ENCODE results near the gene CFH.

Gene CFH

DNA sequence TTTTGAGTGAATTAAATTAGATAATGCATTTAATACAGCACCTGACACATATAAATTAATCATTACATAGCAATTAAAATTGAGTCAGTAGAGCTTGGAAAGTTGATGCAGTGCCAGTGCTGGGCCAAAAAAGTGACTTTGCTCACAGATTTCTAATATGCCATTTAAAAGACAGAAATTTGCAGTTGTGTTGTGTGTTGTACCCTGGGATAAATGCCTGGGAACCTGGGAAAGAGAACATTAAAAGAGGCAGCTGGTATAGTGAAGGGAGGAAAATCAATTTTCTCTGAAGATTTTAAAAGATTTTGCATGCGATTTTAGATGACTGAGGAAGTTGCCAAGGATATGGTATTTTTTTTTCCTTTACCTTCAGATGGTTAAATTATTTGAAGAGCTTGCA lies 10.9 kb upstream of the CFH start:
- H3K36me3 ChIP-seq (ENCODE audit: control insufficient read depth, low read depth, low read length): no peaks in the 10 kb centered on the region
- H3K27ac ChIP-seq (ENCODE audit: low read length): no peak overlapping the region
- H3K4me1 ChIP-seq (ENCODE audit: control insufficient read depth, low read depth, low read length): no peaks in the 10 kb centered on the region
- no peaks in the 10 kb centered on the region for H3K9me3 ChIP-seq (ENCODE audit: control insufficient read depth, low read depth, low read length)
- no peaks in the 10 kb centered on the region for H3K27me3 ChIP-seq (ENCODE audit: control insufficient read depth, insufficient read depth, low read length)
- H3K9ac ChIP-seq (ENCODE audit: low read length): no peak overlapping the region
- no peak overlapping the region for H3K4me3 ChIP-seq (ENCODE audit: low read length)

DNA sequence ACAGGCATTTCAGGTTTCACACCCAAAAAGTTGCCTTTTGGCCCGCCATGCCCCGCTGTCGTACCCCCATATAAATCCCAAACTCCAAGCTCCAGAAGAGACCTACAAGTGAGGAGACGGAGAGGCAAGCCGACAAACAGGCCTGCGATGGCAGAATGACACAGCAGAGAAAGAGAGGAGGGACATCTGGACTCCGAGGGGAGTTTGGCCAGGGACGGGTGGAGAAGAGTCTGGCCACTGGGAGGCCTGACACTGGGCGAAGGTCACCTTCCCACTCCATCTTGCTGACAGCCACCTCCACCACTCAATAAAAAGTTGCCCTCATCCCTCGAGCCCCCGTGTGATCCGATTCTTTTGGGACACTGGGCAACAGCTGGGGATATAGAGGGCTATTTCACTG lies 1.9 kb upstream of the CFH start:
- H3K9ac ChIP-seq (ENCODE audit: low read length): no peak overlapping the region
- H3K9me3 ChIP-seq (ENCODE audit: control insufficient read depth, low read depth, low read length): no peaks in the 10 kb centered on the region
- no peaks in the 10 kb centered on the region for H3K27me3 ChIP-seq (ENCODE audit: control insufficient read depth, insufficient read depth, low read length)
- H3K4me3 ChIP-seq (ENCODE audit: low read length): no peak overlapping the region
- H3K27ac ChIP-seq (ENCODE audit: low read length): no peak overlapping the region
- H3K36me3 ChIP-seq (ENCODE audit: control insufficient read depth, low read depth, low read length): no peaks in the 10 kb centered on the region
- peaks cover 9% of the 10 kb centered on the region for H3K4me1 ChIP-seq (ENCODE audit: control insufficient read depth, low read depth, low read length)

DNA sequence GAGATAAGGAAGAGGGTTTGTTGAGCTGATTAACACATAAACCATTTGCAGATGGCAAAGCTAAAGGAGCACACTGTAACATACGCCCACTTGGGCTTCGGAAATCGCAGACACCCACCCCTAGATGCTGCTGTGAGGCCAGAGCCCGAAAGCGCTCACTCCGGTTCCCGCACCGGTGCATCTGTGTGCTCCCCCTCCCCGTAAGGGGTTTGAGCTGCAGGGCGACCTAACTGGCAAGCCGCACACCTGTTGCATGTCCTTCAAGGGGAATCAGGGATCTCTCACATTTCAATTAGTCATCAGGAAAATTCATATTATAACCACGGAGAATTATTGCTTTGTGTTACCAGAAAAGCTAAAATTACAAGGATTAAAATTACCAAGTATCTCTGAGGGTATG lies 1.4 kb upstream of the CFH start:
- H3K4me1 ChIP-seq (ENCODE audit: control insufficient read depth, low read depth, low read length): peaks cover 11% of the 10 kb centered on the region
- H3K4me3 ChIP-seq (ENCODE audit: low read length): no peak overlapping the region
- no peaks in the 10 kb centered on the region for H3K9me3 ChIP-seq (ENCODE audit: control insufficient read depth, low read depth, low read length)
- H3K9ac ChIP-seq (ENCODE audit: low read length): no peak overlapping the region
- no peaks in the 10 kb centered on the region for H3K36me3 ChIP-seq (ENCODE audit: control insufficient read depth, low read depth, low read length)
- no peak overlapping the region for H3K27ac ChIP-seq (ENCODE audit: low read length)
- H3K27me3 ChIP-seq (ENCODE audit: control insufficient read depth, insufficient read depth, low read length): no peaks in the 10 kb centered on the region

DNA sequence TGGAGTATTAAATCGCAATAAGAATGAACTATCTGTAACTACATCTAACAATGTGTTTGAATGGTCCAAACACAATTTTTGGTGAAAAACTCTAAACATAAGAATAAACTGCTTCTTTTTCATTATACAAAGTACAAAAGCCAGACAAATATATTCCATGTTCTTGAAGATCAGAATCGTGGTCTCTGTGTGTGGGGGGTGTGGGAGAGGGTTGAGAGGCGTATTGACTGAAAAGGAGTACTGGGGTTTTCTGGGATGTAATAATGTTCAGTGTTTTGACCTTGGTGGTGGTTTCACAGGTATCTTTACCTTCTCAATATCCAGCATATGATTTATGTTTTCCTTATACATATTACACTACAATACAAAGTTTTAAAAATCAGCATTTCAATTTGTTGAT lies 764 bp upstream of the CFH start:
- no peaks in the 10 kb centered on the region for H3K27me3 ChIP-seq (ENCODE audit: control insufficient read depth, insufficient read depth, low read length)
- H3K4me1 ChIP-seq (ENCODE audit: control insufficient read depth, low read depth, low read length): peaks cover 12% of the 10 kb centered on the region
- no peak overlapping the region for H3K27ac ChIP-seq (ENCODE audit: low read length)
- no peaks in the 10 kb centered on the region for H3K36me3 ChIP-seq (ENCODE audit: control insufficient read depth, low read depth, low read length)
- H3K4me3 ChIP-seq (ENCODE audit: low read length): no peak overlapping the region
- H3K9me3 ChIP-seq (ENCODE audit: control insufficient read depth, low read depth, low read length): no peaks in the 10 kb centered on the region
- H3K9ac ChIP-seq (ENCODE audit: low read length): no peak overlapping the region

DNA sequence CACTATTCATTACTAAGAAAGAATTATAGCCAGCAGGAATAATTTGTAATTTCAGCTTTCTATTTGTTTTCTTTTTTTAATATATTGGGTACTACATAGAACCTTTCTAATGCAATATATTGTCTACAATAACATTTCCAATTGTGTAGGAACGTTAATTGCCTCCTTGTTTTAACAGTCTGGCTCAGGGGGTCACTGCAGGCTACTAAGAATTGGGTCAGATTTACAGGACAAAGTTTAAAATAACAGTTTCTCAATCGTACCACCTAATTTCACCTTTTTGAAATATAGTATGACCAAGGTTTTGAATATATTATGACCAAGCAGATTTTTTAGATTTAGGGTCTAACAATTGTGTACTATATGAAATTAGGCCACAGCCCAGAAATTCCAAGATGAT lies 2.4 kb downstream of the CFH start:
- H3K27me3 ChIP-seq (ENCODE audit: control insufficient read depth, insufficient read depth, low read length): no peaks in the 10 kb centered on the region
- H3K4me3 ChIP-seq (ENCODE audit: low read length): no peak overlapping the region
- no peak overlapping the region for H3K27ac ChIP-seq (ENCODE audit: low read length)

DNA sequence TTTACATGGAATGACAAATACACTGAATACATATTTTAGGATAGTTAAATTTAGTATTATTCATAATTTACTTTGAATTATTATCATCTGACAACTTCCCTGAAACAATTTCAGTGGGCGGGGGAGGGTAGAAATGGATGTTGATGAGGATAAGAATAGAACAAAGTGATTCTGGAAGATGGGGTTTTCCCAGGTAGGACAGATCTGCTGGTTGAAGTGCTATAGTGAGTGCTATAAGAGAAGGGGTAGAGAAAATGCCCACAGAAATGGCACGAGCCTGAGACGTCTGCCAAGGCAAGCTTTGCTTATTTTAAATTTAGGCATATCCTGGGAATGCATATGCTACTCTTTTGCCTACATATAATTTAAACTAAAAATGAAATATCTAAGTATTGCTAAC lies 3.2 kb downstream of the CFH start:
- Histone ChIP-seq H3K36me3 (ENCODE audit: control insufficient read depth, low read depth, low read length) (no peaks in the 10 kb centered on the region), H3K27ac (ENCODE audit: low read length) (no peak overlapping the region), H3K4me3 (ENCODE audit: low read length) (no peak overlapping the region), H3K9me3 (ENCODE audit: control insufficient read depth, low read depth, low read length) (no peaks in the 10 kb centered on the region), H3K4me1 (ENCODE audit: control insufficient read depth, low read depth, low read length) (peaks cover 12% of the 10 kb centered on the region), H3K27me3 (ENCODE audit: control insufficient read depth, insufficient read depth, low read length) (no peaks in the 10 kb centered on the region), H3K9ac (ENCODE audit: low read length) (no peak overlapping the region)

More for the DNA sequence above, 2.4 kb downstream of the CFH start:
- no peaks in the 10 kb centered on the region for H3K9me3 ChIP-seq (ENCODE audit: control insufficient read depth, low read depth, low read length)
- H3K36me3 ChIP-seq (ENCODE audit: control insufficient read depth, low read depth, low read length): no peaks in the 10 kb centered on the region
- peaks cover 12% of the 10 kb centered on the region for H3K4me1 ChIP-seq (ENCODE audit: control insufficient read depth, low read depth, low read length)
- H3K9ac ChIP-seq (ENCODE audit: low read length): no peak overlapping the region

DNA sequence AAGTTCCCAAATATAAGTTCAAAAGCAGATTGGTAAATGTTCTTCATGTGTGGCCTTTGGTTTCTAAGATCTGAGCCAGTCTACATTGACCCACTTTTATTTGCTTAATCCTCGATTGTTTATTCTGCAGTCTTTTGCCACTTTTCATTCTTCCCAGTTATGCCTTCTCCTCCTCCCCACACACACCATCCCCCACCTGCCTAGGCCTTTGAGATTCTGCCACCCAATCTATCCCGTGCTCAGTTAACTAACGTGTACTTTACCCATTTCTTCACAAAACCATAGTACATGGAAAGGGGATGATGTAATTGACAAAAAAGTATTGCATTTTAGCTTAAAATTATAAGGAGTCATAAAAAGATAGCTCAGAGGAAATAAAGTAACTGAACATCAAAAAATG lies 3.7 kb downstream of the CFH start:
- H3K27ac ChIP-seq (ENCODE audit: low read length): no peak overlapping the region
- H3K27me3 ChIP-seq (ENCODE audit: control insufficient read depth, insufficient read depth, low read length): no peaks in the 10 kb centered on the region
- no peaks in the 10 kb centered on the region for H3K9me3 ChIP-seq (ENCODE audit: control insufficient read depth, low read depth, low read length)
- H3K36me3 ChIP-seq (ENCODE audit: control insufficient read depth, low read depth, low read length): no peaks in the 10 kb centered on the region
- no peak overlapping the region for H3K4me3 ChIP-seq (ENCODE audit: low read length)
- no peak overlapping the region for H3K9ac ChIP-seq (ENCODE audit: low read length)
- peaks cover 12% of the 10 kb centered on the region for H3K4me1 ChIP-seq (ENCODE audit: control insufficient read depth, low read depth, low read length)

DNA sequence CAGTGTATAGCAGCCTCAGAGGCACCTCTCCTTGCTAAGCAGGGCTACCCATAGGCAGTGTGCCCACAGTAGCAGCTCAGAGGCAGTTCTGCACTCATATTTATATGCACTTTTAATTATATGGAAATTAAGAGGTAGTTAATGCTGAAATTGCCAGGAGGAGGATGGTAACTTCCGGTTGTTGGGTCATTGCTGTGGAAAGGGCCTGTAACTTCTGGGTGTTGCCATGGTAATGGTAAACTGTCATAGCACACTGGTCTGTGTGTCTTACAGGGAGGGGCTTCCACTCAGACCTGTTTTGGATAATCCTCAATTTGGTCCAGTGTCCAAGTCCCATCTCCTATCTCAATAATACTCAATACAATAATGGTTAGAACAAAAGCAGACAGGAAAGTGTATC lies 7.6 kb downstream of the CFH start:
- peaks cover 8% of the 10 kb centered on the region for H3K4me1 ChIP-seq (ENCODE audit: control insufficient read depth, low read depth, low read length)
- H3K9me3 ChIP-seq (ENCODE audit: control insufficient read depth, low read depth, low read length): no peaks in the 10 kb centered on the region
- no peaks in the 10 kb centered on the region for H3K27me3 ChIP-seq (ENCODE audit: control insufficient read depth, insufficient read depth, low read length)
- H3K36me3 ChIP-seq (ENCODE audit: control insufficient read depth, low read depth, low read length): no peaks in the 10 kb centered on the region
- no peak overlapping the region for H3K4me3 ChIP-seq (ENCODE audit: low read length)
- no peak overlapping the region for H3K9ac ChIP-seq (ENCODE audit: low read length)
- H3K27ac ChIP-seq (ENCODE audit: low read length): no peak overlapping the region

DNA sequence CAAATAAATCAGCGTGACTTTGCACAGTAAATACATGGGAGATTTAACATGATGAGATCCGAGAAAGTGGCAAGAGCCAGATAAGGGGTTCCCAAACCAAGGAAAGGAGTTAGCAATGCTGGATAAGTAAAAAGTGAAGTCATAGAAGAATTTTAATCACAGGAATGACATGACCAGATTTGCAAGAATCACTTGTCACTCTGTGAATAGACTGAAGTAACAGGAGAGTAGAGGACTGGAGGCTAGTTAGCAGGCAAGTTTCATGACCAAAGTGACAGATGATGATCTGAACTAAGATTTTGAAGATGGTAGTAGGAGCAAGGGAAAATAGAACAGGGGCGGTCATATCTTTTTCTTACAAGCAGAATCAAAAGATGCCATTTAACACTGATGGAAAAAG lies 8.4 kb downstream of the CFH start:
- no peak overlapping the region for H3K4me3 ChIP-seq (ENCODE audit: low read length)
- H3K4me1 ChIP-seq (ENCODE audit: control insufficient read depth, low read depth, low read length): peaks cover 3% of the 10 kb centered on the region
- H3K36me3 ChIP-seq (ENCODE audit: control insufficient read depth, low read depth, low read length): no peaks in the 10 kb centered on the region
- H3K9me3 ChIP-seq (ENCODE audit: control insufficient read depth, low read depth, low read length): no peaks in the 10 kb centered on the region
- H3K27ac ChIP-seq (ENCODE audit: low read length): no peak overlapping the region
- no peaks in the 10 kb centered on the region for H3K27me3 ChIP-seq (ENCODE audit: control insufficient read depth, insufficient read depth, low read length)
- no peak overlapping the region for H3K9ac ChIP-seq (ENCODE audit: low read length)

DNA sequence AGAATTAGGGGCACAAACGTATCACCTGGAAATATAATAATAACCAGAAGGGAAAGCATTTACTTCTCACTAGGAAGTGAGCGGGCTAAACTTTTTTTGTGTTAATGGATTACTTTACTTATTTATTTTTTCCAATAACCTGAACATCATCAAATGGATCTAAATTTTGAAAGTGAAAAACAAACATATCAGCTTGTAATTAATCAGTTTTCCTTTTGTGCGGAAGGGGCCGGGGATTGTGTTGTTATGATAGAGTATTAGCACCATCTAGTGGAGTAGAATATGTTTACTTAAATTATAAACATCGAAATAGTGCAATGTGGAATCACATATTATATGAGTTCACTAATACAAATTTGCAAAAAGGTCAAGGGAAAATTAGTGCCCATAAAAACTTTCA lies 9.0 kb downstream of the CFH start:
- H3K9ac ChIP-seq (ENCODE audit: low read length): no peak overlapping the region
- no peak overlapping the region for H3K4me3 ChIP-seq (ENCODE audit: low read length)
- H3K4me1 ChIP-seq (ENCODE audit: control insufficient read depth, low read depth, low read length): no peaks in the 10 kb centered on the region

DNA sequence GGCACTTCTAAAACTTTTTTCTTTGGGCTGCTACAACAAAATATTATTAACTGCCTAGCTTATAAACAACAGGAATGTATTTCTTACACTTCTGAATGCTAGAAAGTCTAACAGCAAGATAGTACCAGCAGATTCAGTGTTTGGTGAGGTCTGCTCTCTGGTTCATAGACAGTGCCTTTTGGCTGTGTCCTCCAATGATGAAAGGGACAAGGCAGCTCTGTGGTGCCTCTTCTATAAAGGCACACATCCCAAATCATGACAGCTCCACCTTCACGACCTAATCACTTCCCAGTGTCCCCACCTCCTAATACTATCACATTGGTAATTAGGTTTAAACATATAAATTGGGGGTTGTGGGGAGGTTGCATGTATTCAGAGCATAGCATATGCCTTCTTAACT lies 9.5 kb downstream of the CFH start:
- H3K9ac ChIP-seq (ENCODE audit: low read length): no peak overlapping the region
- no peaks in the 10 kb centered on the region for H3K27me3 ChIP-seq (ENCODE audit: control insufficient read depth, insufficient read depth, low read length)
- H3K9me3 ChIP-seq (ENCODE audit: control insufficient read depth, low read depth, low read length): no peaks in the 10 kb centered on the region
- no peaks in the 10 kb centered on the region for H3K36me3 ChIP-seq (ENCODE audit: control insufficient read depth, low read depth, low read length)
- no peak overlapping the region for H3K4me3 ChIP-seq (ENCODE audit: low read length)
- H3K27ac ChIP-seq (ENCODE audit: low read length): no peak overlapping the region
- H3K4me1 ChIP-seq (ENCODE audit: control insufficient read depth, low read depth, low read length): no peaks in the 10 kb centered on the region

More for the DNA sequence above, 9.0 kb downstream of the CFH start:
- Histone ChIP-seq H3K36me3 (ENCODE audit: control insufficient read depth, low read depth, low read length) (no peaks in the 10 kb centered on the region), H3K27ac (ENCODE audit: low read length) (no peak overlapping the region), H3K9me3 (ENCODE audit: control insufficient read depth, low read depth, low read length) (no peaks in the 10 kb centered on the region), H3K27me3 (ENCODE audit: control insufficient read depth, insufficient read depth, low read length) (no peaks in the 10 kb centered on the region)

DNA sequence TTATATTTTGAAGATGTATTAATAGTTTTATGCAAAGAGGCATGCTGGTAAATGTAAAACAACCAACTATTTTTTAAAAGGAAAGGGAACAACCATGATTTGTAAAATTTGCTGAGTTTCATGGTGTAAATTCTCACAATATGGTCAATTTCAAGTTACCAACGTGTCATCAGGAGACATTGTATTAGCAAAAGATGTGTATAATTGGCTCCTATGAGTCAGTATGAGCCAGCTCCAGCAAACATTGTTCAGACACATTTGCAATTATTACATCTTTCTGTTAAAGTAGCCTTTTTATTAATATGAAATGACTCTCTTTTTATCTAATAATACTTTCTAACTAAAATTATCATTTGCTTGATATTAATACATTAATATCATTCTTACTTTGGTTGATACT lies 15.3 kb downstream of the CFH start:
- Histone ChIP-seq H3K4me3 (ENCODE audit: low read length) (no peak overlapping the region), H3K4me1 (ENCODE audit: control insufficient read depth, low read depth, low read length) (no peaks in the 10 kb centered on the region), H3K9me3 (ENCODE audit: control insufficient read depth, low read depth, low read length) (peaks cover 3% of the 10 kb centered on the region), H3K9ac (ENCODE audit: low read length) (no peak overlapping the region), H3K27ac (ENCODE audit: low read length) (no peak overlapping the region), H3K27me3 (ENCODE audit: control insufficient read depth, insufficient read depth, low read length) (no peaks in the 10 kb centered on the region), H3K36me3 (ENCODE audit: control insufficient read depth, low read depth, low read length) (no peaks in the 10 kb centered on the region)
